Pancreas (tissue), 10 donors: ENCODE results near the gene GSTM1. TPM values are rescaled to one million over a fixed set of nuclear protein-coding genes. Genes with fewer than 3 reads are reported as not detected.

Source experiments
- ATAC-seq, 4 donors: fragments of 200-7000 bp; cut with Tn5 transposase; one replicate each; pipeline versions ENCODE4 v1.8.0 to v1.9.1; 2020; ENCODE audit warnings: mild to moderate bottlenecking in 4 of 4, moderate library complexity in 4 of 4
- DNase-seq, 6 donors: peaks; one replicate each; pipeline ENCODE4 v3.0.0-alpha.2; 2020
- FAIRE-seq: peaks from 2 replicates; lab custom pipeline; 2012; peaks lifted over from hg19 to GRCh38; lab: Jason Lieb, UNC
- H3K27ac ChIP-seq, 4 donors: fragments of 200-600 bp; sonication (generic); 1 replicate in 3 of 4; 2 replicates in 1 of 4; pipeline versions ENCODE4 v1.5.0 to v1.8.0; 2020
- H3K27me3 ChIP-seq, 4 donors: fragments of 200-600 bp; one replicate each; pipeline ENCODE4 v1.8.0; 2021
- H3K36me3 ChIP-seq, 3 donors: fragments of 200-600 bp; sonication (generic) in 1 of 3; one replicate each; pipeline versions ENCODE4 v1.5.0 to v1.8.0; 2020 to 2021
- H3K4me1 ChIP-seq, 3 donors: fragments of 200-600 bp; one replicate each; pipeline ENCODE4 v1.8.0; 2021
- H3K4me3 ChIP-seq, 4 donors: fragments of 200-600 bp; sonication (generic) in 2 of 4; one replicate each; pipeline versions ENCODE4 v1.5.0 to v1.8.0; 2020 to 2021
- H3K9me3 ChIP-seq, 4 donors: fragments of 200-600 bp; one replicate each; pipeline ENCODE4 v1.8.0; 2021
- WGBS, 2 donors: extraction: QIAGEN DNeasy Blood & Tissue Kit; methylation state at CpG; one replicate each; pipeline ENCODE4 v1.1.7; 2013; 5-methylcytosine and 5-hydroxymethylcytosine counted together
- intact Hi-C, 3 donors: fragments of 100-400 bp; cut with DNase I; formaldehyde crosslinking; loops; one replicate each; pipeline versions ENCODE4 v1.11.1 to v1.14.2; 2022
- polyA plus RNA-seq, 2 donors: library from polyadenylated mRNA; stranded (reverse); fragments of 200-250 nt; gene quantifications; one replicate each; pipeline ENCODE4 v1.2.3, GENCODE V29; 2013
- total RNA-seq, 6 donors: library from RNA; stranded (reverse); fragmentation: NEBNext Ultra II Directional in 4 of 6; extraction: Animal tissue kit (Norgen Biotek cat#: 25700) in 4 of 6; gene quantifications; one replicate each; pipeline versions ENCODE4 v1.2.1 to v1.2.4, GENCODE V29; 2021 to 2023
- TF ChIP-seq, protein P1 (sequence below), 4 donors: fragments of 200-600 bp; sonication (generic) in 3 of 4; IDR thresholded peaks; one replicate each; pipeline versions ENCODE4 v1.5.0 to v1.8.0; 2021; ENCODE audit warnings: antibody characterized with exemption in 4 of 4
- donor health status: healthy with polysubstance abuse.
- donor health status: DM: no; HTN: no; CAD: no; lungs with moderate emphysema.
- donor health status: DM: no; HTN: no; CAD: no.
- donor health status: control.
- donor health status: control.
- donor health status: Bipolar disorder and iron deficiency.
- donor health status: DM: yes; HTN: yes; CAD: no.
- donor health status: DM: no; HTN: no; CAD: no.
- donor health status: DM: no; HTN: no; CAD: no.
- donor health status: DM: yes; HTN: yes; CAD: no.

The GSTM1 gene
- total and polyA plus RNA-seq, 8 donors: 21.7 to 41.8 (median 26.9) TPM; not detected in 3

DNA sequence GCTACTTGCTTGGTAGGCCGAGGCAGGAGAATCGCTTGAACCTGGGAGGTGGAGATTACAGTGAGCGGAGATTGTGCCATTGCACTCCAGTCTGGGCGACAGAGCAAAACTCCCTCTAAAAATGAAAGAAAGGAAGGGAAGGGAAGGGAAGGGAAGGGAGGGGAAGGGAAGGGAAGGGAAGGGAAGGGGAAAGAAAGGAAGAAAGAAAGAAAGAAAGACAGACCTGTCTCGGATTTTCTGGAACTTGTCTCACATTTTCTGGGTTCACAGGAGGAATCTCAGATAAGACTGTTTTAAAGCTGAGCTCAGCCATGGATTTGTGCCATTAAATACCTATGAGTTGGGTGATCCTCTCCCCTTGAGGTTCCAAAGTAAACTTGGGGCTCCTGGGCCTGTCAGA is 37.3 kb downstream of the GSTM1 start:
- Histone ChIP-seq H3K9me3 (no peaks in the 10 kb centered on the region), H3K4me3 (no peak overlapping the region), H3K4me1 (peaks cover 0 to 12% (median 5%) of the 10 kb centered on the region in 3 donors), H3K27me3 (no peaks in the 10 kb centered on the region), H3K27ac (no peak overlapping the region), H3K36me3 (no peaks in the 10 kb centered on the region)
- intact Hi-C loops: no loop called here
- TF ChIP-seq, protein P1, sequence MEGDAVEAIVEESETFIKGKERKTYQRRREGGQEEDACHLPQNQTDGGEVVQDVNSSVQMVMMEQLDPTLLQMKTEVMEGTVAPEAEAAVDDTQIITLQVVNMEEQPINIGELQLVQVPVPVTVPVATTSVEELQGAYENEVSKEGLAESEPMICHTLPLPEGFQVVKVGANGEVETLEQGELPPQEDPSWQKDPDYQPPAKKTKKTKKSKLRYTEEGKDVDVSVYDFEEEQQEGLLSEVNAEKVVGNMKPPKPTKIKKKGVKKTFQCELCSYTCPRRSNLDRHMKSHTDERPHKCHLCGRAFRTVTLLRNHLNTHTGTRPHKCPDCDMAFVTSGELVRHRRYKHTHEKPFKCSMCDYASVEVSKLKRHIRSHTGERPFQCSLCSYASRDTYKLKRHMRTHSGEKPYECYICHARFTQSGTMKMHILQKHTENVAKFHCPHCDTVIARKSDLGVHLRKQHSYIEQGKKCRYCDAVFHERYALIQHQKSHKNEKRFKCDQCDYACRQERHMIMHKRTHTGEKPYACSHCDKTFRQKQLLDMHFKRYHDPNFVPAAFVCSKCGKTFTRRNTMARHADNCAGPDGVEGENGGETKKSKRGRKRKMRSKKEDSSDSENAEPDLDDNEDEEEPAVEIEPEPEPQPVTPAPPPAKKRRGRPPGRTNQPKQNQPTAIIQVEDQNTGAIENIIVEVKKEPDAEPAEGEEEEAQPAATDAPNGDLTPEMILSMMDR (IDR thresholded peaks at IDR 0.05): no peak
- 60 to 63% methylated on average over 5 of the region's 5 CpGs for WGBS, 2 donors
- DNase-seq: no peak
- no peak for FAIRE-seq
- peak in 1 of 4 donors; percentile 18 for ATAC-seq

DNA sequence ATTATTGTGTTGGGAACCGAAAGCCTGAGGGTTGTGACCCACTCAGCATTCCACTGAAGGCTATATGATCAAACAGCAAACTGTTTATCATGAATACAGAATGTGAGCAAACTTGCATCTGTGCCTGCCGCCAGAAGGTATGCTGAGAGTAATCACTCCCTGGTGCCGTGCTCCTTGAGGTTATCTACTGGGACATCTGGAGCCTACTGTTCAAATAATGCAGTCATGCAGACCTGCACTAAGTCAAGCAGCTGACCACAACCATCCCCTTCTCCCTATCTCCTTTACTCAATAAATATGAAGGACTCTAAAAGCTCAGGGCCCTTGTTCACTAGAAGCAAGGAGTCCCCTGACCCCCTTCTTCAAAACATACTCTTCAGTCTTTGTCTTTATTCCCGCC is 37.9 kb downstream of the GSTM1 start:
- Histone ChIP-seq H3K9me3 (no peaks in the 10 kb centered on the region), H3K4me3 (no peak overlapping the region), H3K4me1 (peaks cover 0 to 13% (median 5%) of the 10 kb centered on the region in 3 donors), H3K27me3 (no peaks in the 10 kb centered on the region), H3K27ac (no peak overlapping the region), H3K36me3 (no peaks in the 10 kb centered on the region)
- 50 to 53% methylated on average over 4 of the region's 4 CpGs for WGBS, 2 donors
- peak in 1 of 4 donors; percentile 36 for ATAC-seq
- intact Hi-C loops: no loop called here
- FAIRE-seq: no peak
- TF ChIP-seq, protein P1 (IDR thresholded peaks at IDR 0.05): no peak
- DNase-seq: no peak

DNA sequence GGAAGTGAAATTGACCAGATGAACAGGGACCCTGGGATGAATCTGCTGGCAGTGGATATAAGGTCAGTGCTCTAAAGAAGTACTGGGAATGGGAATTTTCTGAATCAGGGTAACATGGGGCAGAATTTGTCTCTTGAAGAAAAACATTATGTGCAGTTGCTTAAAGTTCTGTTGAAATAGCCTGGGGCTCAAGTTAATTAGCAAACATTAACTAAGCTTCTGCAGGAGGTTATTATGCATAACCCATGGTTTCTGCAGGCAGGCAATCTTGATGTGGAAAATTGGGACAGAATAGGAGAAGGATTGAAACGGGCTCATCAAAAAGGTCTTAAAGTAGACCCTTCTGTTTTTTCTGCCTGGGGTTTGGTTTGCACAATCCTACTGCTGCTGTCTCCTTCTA is 38.4 kb downstream of the GSTM1 start:
- H3K9me3 ChIP-seq: no peaks in the 10 kb centered on the region
- TF ChIP-seq, protein P1 (IDR thresholded peaks at IDR 0.05): no peak
- ATAC-seq (no peak), FAIRE-seq (no peak), DNase-seq (no peak)
- H3K36me3 ChIP-seq: no peaks in the 10 kb centered on the region
- intact Hi-C loops: no loop called here
- H3K4me1 ChIP-seq: peaks cover under 1 to 18% (median 7%) of the 10 kb centered on the region in 3 donors
- no peak overlapping the region for H3K27ac ChIP-seq
- WGBS, 2 donors: 61 to 75% methylated on average over 1 of the region's 1 CpG
- H3K27me3 ChIP-seq: no peaks in the 10 kb centered on the region
- H3K4me3 ChIP-seq: no peak overlapping the region

DNA sequence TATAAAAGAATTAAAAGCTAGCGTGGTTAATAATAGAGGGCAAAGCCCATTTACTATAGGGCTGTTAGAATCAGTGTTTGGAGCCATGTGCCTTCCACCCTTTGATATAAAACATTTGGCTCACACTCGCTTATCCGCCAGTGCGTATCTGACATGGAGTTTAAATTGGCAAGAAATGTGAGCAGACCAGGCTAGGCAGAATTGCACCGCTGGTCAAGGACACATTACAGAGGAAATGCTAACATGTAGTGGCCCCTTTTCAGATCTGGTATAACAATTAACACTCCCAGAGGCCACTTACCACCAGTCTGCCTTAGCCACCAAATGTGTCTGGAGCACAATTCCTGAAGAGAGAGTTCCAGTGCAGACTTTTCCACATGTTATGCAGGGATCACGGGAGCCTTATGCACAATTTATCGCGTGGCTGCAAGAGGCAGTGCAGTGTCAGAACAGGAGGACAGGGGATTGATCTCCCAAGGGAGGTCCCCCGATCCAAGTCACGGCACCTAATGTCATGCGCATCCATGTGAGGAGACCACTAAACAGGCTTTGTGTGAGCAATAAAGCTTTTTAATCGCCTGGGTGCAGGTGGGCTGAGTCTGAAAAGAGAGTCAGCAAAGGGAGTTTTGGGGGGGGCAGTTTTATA is 39.2 kb downstream of the GSTM1 start:
- Histone ChIP-seq H3K36me3 (no peaks in the 10 kb centered on the region), H3K4me3 (no peak overlapping the region), H3K27ac (no peak overlapping the region), H3K27me3 (no peaks in the 10 kb centered on the region), H3K4me1 (peaks cover 9 to 25% (median 14%) of the 10 kb centered on the region in 3 donors), H3K9me3 (no peaks in the 10 kb centered on the region)
- 51 to 53% methylated on average over 12 of the region's 12 CpGs for WGBS, 2 donors
- ATAC-seq: peak; percentile 42 to 78 (median 63)
- TF ChIP-seq, protein P1 (IDR thresholded peaks at IDR 0.05): no peak
- no peak for FAIRE-seq
- DNase-seq: peak in 1 of 6 donors; percentile 35
- intact Hi-C loops: no loop called here

DNA sequence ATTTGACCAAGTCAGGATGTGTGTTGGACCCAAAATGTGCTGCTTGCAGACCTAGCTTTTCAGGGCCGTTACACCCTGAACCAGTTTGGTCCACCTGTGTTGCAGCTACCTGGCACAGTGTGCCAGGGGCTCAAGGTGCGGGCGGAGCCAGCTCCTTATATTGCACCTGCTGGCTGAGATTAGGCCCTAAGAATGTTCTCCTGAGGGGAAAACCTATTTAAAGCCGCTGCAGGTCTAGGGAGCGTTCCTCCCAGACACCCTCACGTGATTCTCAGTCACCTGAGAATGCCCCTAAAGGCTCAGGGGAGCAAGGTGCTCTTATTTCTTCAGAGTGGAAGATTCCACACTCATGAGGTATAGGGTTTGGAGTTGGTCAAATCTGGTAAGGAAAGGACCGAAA is 41.3 kb downstream of the GSTM1 start:
- TF ChIP-seq, protein P1 (IDR thresholded peaks at IDR 0.05): no peak
- ATAC-seq (peak in 3 of 4 donors; percentile 16 to 61 (median 48)), FAIRE-seq (no peak), DNase-seq (peak in 1 of 6 donors; percentile 37)
- Histone ChIP-seq H3K36me3 (no peaks in the 10 kb centered on the region), H3K4me1 (peaks cover 21 to 39% (median 26%) of the 10 kb centered on the region in 3 donors), H3K27me3 (no peaks in the 10 kb centered on the region), H3K9me3 (no peaks in the 10 kb centered on the region), H3K4me3 (no peak overlapping the region), H3K27ac (peak overlapping the region in 1 of 4 donors; percentile 24)
- intact Hi-C loops: no loop called here
- WGBS, 2 donors: 48 to 51% methylated on average over 7 of the region's 7 CpGs
